GM23338 (cell line): ENCODE measurements around the gene TTL. TPM values are rescaled to one million over a fixed set of nuclear protein-coding genes. Genes with fewer than 3 reads are reported as not detected.

Source experiments
- ATAC-seq: fragments of 200-7000 bp; cut with Tn5 transposase; 3 replicates; pipeline ENCODE4 v1.9.1; 2020
- DNase-seq: peaks from one replicate; pipeline ENCODE4 v3.0.0-alpha.2; 2015; ENCODE audit warnings: low spot score
- H2AFZ ChIP-seq: fragments of 200-600 bp; sonication (generic); 2 replicates; pipeline ENCODE4 v1.8.0; 2016; ENCODE audit warnings: antibody characterized with exemption, mild to moderate bottlenecking, moderate library complexity
- H3F3A ChIP-seq: fragments of 200-600 bp; sonication (generic); replicated peaks from 2 replicates; pipeline ENCODE4 v1.8.0; 2017; ENCODE audit warnings: antibody characterized with exemption, mixed run types, low read depth
- H3K27ac ChIP-seq: fragments of 200-600 bp; sonication (generic); 2 replicates; pipeline ENCODE4 v1.6.1; 2016; ENCODE audit warnings: low read depth
- H3K27me3 ChIP-seq: fragments of 200-600 bp; sonication (generic); 2 replicates; pipeline ENCODE4 v1.8.0; 2016; ENCODE audit warnings: mild to moderate bottlenecking, mixed run types, moderate library complexity; ENCODE audit not compliant: insufficient read depth
- H3K36me3 ChIP-seq: fragments of 200-600 bp; sonication (generic); 2 replicates; pipeline ENCODE4 v1.8.0; 2016; ENCODE audit warnings: mild to moderate bottlenecking; ENCODE audit not compliant: insufficient read depth
- H3K4me1 ChIP-seq: fragments of 200-600 bp; sonication (generic); 2 replicates; pipeline ENCODE4 v1.8.0; 2016; ENCODE audit warnings: mild to moderate bottlenecking, moderate library complexity; ENCODE audit not compliant: insufficient read depth
- H3K4me2 ChIP-seq: fragments of 200-600 bp; sonication (generic); 2 replicates; pipeline ENCODE4 v1.7.1; 2017; ENCODE audit warnings: mixed run types
- H3K4me3 ChIP-seq: fragments of 200-600 bp; sonication (generic); 2 replicates; pipeline ENCODE4 v1.6.1; 2016; ENCODE audit warnings: mixed run types
- H3K79me2 ChIP-seq: fragments of 200-600 bp; sonication (generic); replicated peaks from 2 replicates; pipeline ENCODE4 v1.8.0; 2017; ENCODE audit warnings: mild to moderate bottlenecking; ENCODE audit not compliant: insufficient read depth
- H3K9me2 ChIP-seq: fragments of 200-600 bp; sonication (generic); 2 replicates; pipeline ENCODE4 v1.8.0; 2017; ENCODE audit not compliant: insufficient read depth
- H4K20me1 ChIP-seq: fragments of 200-600 bp; sonication (generic); replicated peaks from 2 replicates; pipeline ENCODE4 v1.8.0; 2017; ENCODE audit warnings: mild to moderate bottlenecking; ENCODE audit not compliant: insufficient read depth
- H3K27ac Mint-ChIP-seq: 2 replicates; pipeline ENCODE4 v1.8.0; 2020; ENCODE audit warnings: inconsistent platforms, mild to moderate bottlenecking, moderate library complexity, mixed read lengths
- H3K27me3 Mint-ChIP-seq: 3 replicates; pipeline ENCODE4 v1.8.0; 2022; ENCODE audit warnings: low read depth, mild to moderate bottlenecking, moderate library complexity, mixed read lengths, inconsistent platforms; ENCODE audit not compliant: insufficient read depth, poor library complexity
- H3K36me3 Mint-ChIP-seq: 3 replicates; pipeline ENCODE4 v1.8.0; 2021; ENCODE audit warnings: low read depth, mild to moderate bottlenecking, inconsistent platforms, moderate library complexity, mixed read lengths
- H3K4me1 Mint-ChIP-seq: 3 replicates; pipeline ENCODE4 v1.8.0; 2020; ENCODE audit warnings: mild to moderate bottlenecking, inconsistent platforms, mixed read lengths
- H3K4me3 Mint-ChIP-seq: 3 replicates; pipeline ENCODE4 v1.8.0; 2021; ENCODE audit warnings: moderate library complexity, mild to moderate bottlenecking, inconsistent platforms, mixed read lengths
- H3K9me3 Mint-ChIP-seq: 3 replicates; pipeline ENCODE4 v1.8.0; 2020; ENCODE audit warnings: moderate library complexity, mild to moderate bottlenecking, inconsistent platforms, mixed read lengths
- ETS1 ChIP-seq: IDR thresholded peaks from 2 replicates; pipeline ENCODE4 v1.6.1; 2016; ENCODE audit warnings: antibody characterized with exemption
- EZH2phosphoT487 ChIP-seq: fragments of 200-600 bp; sonication (generic); IDR thresholded peaks from one replicate; pipeline ENCODE4 v1.8.1; 2018; ENCODE audit warnings: antibody characterized with exemption; ENCODE audit not compliant: unreplicated experiment
- POLR2AphosphoS5 ChIP-seq: IDR thresholded peaks from 2 replicates; pipeline ENCODE4 v1.6.1; 2016; ENCODE audit warnings: antibody characterized with exemption, low read depth
- REST ChIP-seq: IDR thresholded peaks from one replicate; pipeline ENCODE4 v1.6.1; 2018; ENCODE audit warnings: antibody characterized with exemption; ENCODE audit not compliant: unreplicated experiment
- ZNF114 ChIP-seq: fragments of 250-450 bp; sonication (Bioruptor Pico); IDR thresholded peaks from 2 replicates; pipeline ENCODE4 v1.5.0; 2020; ENCODE audit warnings: mild to moderate bottlenecking, moderate library complexity
- polyA plus RNA-seq: library from polyadenylated mRNA; unstranded; fragments of >200 nt; fragmentation: Nextera tagmentation; extraction: Ambion mirVana; gene quantifications from 2 replicates; pipeline ENCODE4 v1.2.1, GENCODE V29; 2016
- total RNA-seq: library from RNA; depleted of rRNA; stranded (reverse); fragments of >200 nt; shearing (Covaris generic); gene quantifications from 2 replicates; pipeline ENCODE4 v1.2.3, GENCODE V29; 2014
- TF ChIP-seq, protein P1 (sequence below): fragments of 250-450 bp; sonication (Bioruptor Pico); IDR thresholded peaks from 2 replicates; pipeline ENCODE4 v1.5.0; 2020; ENCODE audit warnings: mild to moderate bottlenecking, moderate library complexity

TTL gene
- total and polyA plus RNA-seq, 2 experiments from 2014 or later, result 10.1 to 34.6 TPM

DNA sequence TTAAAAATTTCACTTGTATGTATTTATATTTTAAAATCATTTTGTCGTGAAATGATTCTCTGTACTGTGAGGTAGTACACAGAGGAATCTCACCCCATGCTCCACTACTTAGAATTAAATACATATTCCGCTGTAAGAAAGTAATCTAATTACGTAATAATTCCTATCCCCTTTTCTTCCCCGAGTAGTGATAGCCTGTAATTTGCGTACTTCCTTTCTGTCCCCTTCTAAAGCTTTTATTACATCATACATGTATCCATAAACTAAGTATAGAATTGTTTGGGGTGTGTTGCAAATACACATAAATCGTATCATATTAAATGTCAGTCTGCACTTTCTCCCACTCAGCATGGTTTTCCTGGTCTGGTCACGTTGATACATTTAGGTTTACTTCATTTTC lies 90.0 kb downstream of the TTL start:
- H3K27ac Mint-ChIP-seq, result no peak overlapping the region
- H3K79me2 ChIP-seq, result 0 out of 2 replicates have a peak, but pooled peaks cover 8% of the 10 kb centered on the region
- peaks cover 14% of the 10 kb centered on the region for H4K20me1 ChIP-seq
- no peak overlapping the region for H3K27ac ChIP-seq
- H2AFZ ChIP-seq, result no peak overlapping the region
- no peaks in the 10 kb centered on the region for H3K9me3 Mint-ChIP-seq
- H3K4me1 Mint-ChIP-seq, result no peaks in the 10 kb centered on the region
- no peaks in the 10 kb centered on the region for H3K4me1 ChIP-seq
- no peak for DNase-seq
- H3K4me2 ChIP-seq, result no peak overlapping the region
- 0 out of 2 replicates have a peak, but pooled peaks cover 2% of the 10 kb centered on the region for H3F3A ChIP-seq
- H3K4me3 Mint-ChIP-seq, result no peak overlapping the region
- peaks cover 92% of the 10 kb centered on the region for H3K36me3 ChIP-seq
- no peak for ATAC-seq
- H3K27me3 ChIP-seq, result no peaks in the 10 kb centered on the region
- no peaks in the 10 kb centered on the region for H3K9me2 ChIP-seq
- no peaks in the 10 kb centered on the region for H3K27me3 Mint-ChIP-seq
- no peak overlapping the region for H3K4me3 ChIP-seq
- TF ChIP-seq EZH2phosphoT487 (no peak), ETS1 (no peak), REST (no peak), ZNF114 (CRISPR knock-in tag) (no peak), POLR2AphosphoS5 (no peak)
- TF ChIP-seq, protein P1, sequence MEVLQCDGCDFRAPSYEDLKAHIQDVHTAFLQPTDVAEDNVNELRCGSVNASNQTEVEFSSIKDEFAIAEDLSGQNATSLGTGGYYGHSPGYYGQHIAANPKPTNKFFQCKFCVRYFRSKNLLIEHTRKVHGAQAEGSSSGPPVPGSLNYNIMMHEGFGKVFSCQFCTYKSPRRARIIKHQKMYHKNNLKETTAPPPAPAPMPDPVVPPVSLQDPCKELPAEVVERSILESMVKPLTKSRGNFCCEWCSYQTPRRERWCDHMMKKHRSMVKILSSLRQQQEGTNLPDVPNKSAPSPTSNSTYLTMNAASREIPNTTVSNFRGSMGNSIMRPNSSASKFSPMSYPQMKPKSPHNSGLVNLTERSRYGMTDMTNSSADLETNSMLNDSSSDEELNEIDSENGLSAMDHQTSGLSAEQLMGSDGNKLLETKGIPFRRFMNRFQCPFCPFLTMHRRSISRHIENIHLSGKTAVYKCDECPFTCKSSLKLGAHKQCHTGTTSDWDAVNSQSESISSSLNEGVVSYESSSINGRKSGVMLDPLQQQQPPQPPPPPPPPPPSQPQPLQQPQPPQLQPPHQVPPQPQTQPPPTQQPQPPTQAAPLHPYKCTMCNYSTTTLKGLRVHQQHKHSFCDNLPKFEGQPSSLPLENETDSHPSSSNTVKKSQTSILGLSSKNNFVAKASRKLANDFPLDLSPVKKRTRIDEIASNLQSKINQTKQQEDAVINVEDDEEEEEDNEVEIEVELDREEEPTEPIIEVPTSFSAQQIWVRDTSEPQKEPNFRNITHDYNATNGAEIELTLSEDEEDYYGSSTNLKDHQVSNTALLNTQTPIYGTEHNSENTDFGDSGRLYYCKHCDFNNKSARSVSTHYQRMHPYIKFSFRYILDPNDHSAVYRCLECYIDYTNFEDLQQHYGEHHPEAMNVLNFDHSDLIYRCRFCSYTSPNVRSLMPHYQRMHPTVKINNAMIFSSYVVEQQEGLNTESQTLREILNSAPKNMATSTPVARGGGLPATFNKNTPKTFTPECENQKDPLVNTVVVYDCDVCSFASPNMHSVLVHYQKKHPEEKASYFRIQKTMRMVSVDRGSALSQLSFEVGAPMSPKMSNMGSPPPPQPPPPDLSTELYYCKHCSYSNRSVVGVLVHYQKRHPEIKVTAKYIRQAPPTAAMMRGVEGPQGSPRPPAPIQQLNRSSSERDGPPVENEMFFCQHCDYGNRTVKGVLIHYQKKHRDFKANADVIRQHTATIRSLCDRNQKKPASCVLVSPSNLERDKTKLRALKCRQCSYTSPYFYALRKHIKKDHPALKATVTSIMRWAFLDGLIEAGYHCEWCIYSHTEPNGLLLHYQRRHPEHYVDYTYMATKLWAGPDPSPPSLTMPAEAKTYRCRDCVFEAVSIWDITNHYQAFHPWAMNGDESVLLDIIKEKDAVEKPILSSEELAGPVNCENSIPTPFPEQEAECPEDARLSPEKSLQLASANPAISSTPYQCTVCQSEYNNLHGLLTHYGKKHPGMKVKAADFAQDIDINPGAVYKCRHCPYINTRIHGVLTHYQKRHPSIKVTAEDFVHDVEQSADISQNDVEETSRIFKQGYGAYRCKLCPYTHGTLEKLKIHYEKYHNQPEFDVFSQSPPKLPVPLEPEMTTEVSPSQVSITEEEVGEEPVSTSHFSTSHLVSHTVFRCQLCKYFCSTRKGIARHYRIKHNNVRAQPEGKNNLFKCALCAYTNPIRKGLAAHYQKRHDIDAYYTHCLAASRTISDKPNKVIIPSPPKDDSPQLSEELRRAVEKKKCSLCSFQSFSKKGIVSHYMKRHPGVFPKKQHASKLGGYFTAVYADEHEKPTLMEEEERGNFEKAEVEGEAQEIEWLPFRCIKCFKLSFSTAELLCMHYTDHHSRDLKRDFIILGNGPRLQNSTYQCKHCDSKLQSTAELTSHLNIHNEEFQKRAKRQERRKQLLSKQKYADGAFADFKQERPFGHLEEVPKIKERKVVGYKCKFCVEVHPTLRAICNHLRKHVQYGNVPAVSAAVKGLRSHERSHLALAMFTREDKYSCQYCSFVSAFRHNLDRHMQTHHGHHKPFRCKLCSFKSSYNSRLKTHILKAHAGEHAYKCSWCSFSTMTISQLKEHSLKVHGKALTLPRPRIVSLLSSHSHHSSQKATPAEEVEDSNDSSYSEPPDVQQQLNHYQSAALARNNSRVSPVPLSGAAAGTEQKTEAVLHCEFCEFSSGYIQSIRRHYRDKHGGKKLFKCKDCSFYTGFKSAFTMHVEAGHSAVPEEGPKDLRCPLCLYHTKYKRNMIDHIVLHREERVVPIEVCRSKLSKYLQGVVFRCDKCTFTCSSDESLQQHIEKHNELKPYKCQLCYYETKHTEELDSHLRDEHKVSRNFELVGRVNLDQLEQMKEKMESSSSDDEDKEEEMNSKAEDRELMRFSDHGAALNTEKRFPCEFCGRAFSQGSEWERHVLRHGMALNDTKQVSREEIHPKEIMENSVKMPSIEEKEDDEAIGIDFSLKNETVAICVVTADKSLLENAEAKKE (CRISPR knock-in tag), result no peak
- peaks cover 85% of the 10 kb centered on the region for H3K36me3 Mint-ChIP-seq
